ENCODE data around the gene ATXN7L1.
"Not testable (repeated sequence)": the region's sequence is repeated elsewhere in the genome, so short reads cannot be mapped to it uniquely, and the experiment has no call there.

ATXN7L1 gene

GRCh38 chr7:105734233-105734632 is 142.2 kb downstream of the ATXN7L1 start:
- DNase-seq: no peak

GRCh38 chr7:105731042-105731441 is 145.4 kb downstream of the ATXN7L1 start:
- DNase-seq: no peak

- DNase-seq: no peak
Observed at GRCh38 chr7:105728028-105728427, 148.4 kb downstream of the ATXN7L1 start.

- DNase-seq: no peak
Observed at GRCh38 chr7:105724688-105725087, 151.7 kb downstream of the ATXN7L1 start.

GRCh38 chr7:105723572-105723971 is 152.8 kb downstream of the ATXN7L1 start:
- no peak for DNase-seq

GRCh38 chr7:105721571-105722104 is 154.8 kb downstream of the ATXN7L1 start:
- no peak for DNase-seq

GRCh38 chr7:105719919-105720318 is 156.5 kb downstream of the ATXN7L1 start:
- no peak for DNase-seq

GRCh38 chr7:105719395-105719794 is 157.0 kb downstream of the ATXN7L1 start:
- DNase-seq: no peak

GRCh38 chr7:105718511-105718925 is 157.9 kb downstream of the ATXN7L1 start:
- DNase-seq: peak; percentile 52 to 58

GRCh38 chr7:105715528-105715927 is 160.9 kb downstream of the ATXN7L1 start:
- DNase-seq: no peak

- no peak for DNase-seq
Observed at GRCh38 chr7:105713488-105714465, 162.6 kb downstream of the ATXN7L1 start.

- no peak for DNase-seq
Observed at GRCh38 chr7:105712877-105713276, 163.5 kb downstream of the ATXN7L1 start.

GRCh38 chr7:105711726-105712402 is 164.5 kb downstream of the ATXN7L1 start:
- no peak for DNase-seq

GRCh38 chr7:105710720-105711119 is 165.7 kb downstream of the ATXN7L1 start:
- not testable (repeated sequence) for DNase-seq

GRCh38 chr7:105708763-105709080 is 167.7 kb downstream of the ATXN7L1 start:
- no peak for DNase-seq

GRCh38 chr7:105707967-105708762 is 168.2 kb downstream of the ATXN7L1 start:
- DNase-seq: peak; percentile 18 to 32

- DNase-seq: no peak
Observed at GRCh38 chr7:105707381-105707780, 169.0 kb downstream of the ATXN7L1 start.

GRCh38 chr7:105705427-105705826 is 171.0 kb downstream of the ATXN7L1 start:
- DNase-seq: no peak

GRCh38 chr7:105703207-105703930 is 173.0 kb downstream of the ATXN7L1 start:
- no peak for DNase-seq

- no peak for DNase-seq
Observed at GRCh38 chr7:105699568-105700236, 176.7 kb downstream of the ATXN7L1 start.

- no peak for DNase-seq
Observed at GRCh38 chr7:105698531-105698930, 177.9 kb downstream of the ATXN7L1 start.

- no peak for DNase-seq
Observed at GRCh38 chr7:105697753-105698152, 178.6 kb downstream of the ATXN7L1 start.
